Mesenchymal stem cell (in vitro differentiated cells and primary cell): ENCODE data around the gene OR10G8.

Source experiments
- DNase-seq: peaks from one replicate; pipeline ENCODE4 v3.0.0-alpha.2; 2013
- H2AFZ ChIP-seq: one replicate; pipeline ENCODE4 v1.6.1; 2013; ENCODE audit warnings: low read depth, mild to moderate bottlenecking, control low read depth, inconsistent platforms, low read length, moderate library complexity
- H2AK5ac ChIP-seq: 2 replicates; pipeline ENCODE4 v1.6.1; 2013; ENCODE audit warnings: low read length, moderate library complexity, mild to moderate bottlenecking, inconsistent platforms; ENCODE audit not compliant: severe bottlenecking
- H2BK120ac ChIP-seq: one replicate; pipeline ENCODE4 v1.6.1; 2013; ENCODE audit warnings: low read depth, mild to moderate bottlenecking, inconsistent platforms, low read length, moderate library complexity
- H2BK12ac ChIP-seq, 2 experiments: one replicate each; pipeline ENCODE4 v1.6.1; 2013; ENCODE audit warnings: inconsistent platforms in 2 of 2, low read length in 2 of 2, mild to moderate bottlenecking in 2 of 2, moderate library complexity in 2 of 2, control low read depth in 1 of 2
- H2BK15ac ChIP-seq: one replicate; pipeline ENCODE4 v1.6.1; 2013; ENCODE audit warnings: mild to moderate bottlenecking, low read depth, inconsistent platforms; ENCODE audit not compliant: poor library complexity, severe bottlenecking
- H2BK5ac ChIP-seq: 2 replicates; pipeline ENCODE4 v1.6.1; 2013; ENCODE audit warnings: low read depth, mild to moderate bottlenecking, low read length, control low read depth, inconsistent platforms; ENCODE audit not compliant: poor library complexity, severe bottlenecking
- H3K14ac ChIP-seq, 2 experiments: one replicate each; pipeline ENCODE4 v1.6.1; 2013; ENCODE audit warnings: inconsistent platforms in 2 of 2, low read length in 2 of 2, control low read depth in 1 of 2, mild to moderate bottlenecking in 1 of 2, moderate library complexity in 1 of 2
- H3K18ac ChIP-seq, 2 experiments: one replicate each; pipeline ENCODE4 v1.6.1; 2013; ENCODE audit warnings: inconsistent platforms in 2 of 2, low read length in 2 of 2, control low read depth in 1 of 2, low read depth in 1 of 2, mild to moderate bottlenecking in 1 of 2
- H3K23ac ChIP-seq, 2 experiments: one replicate each; pipeline ENCODE4 v1.6.1; 2013; ENCODE audit warnings: inconsistent platforms in 2 of 2, low read length in 2 of 2, mild to moderate bottlenecking in 2 of 2, moderate library complexity in 2 of 2, control low read depth in 1 of 2
- H3K27ac ChIP-seq: 2 replicates; pipeline ENCODE4 v1.5.1; 2013; ENCODE audit warnings: mild to moderate bottlenecking, moderate library complexity, low read length, control low read depth, inconsistent platforms; ENCODE audit not compliant: poor library complexity, severe bottlenecking
- H3K27me3 ChIP-seq, 2 experiments: 2 replicates each; pipeline versions ENCODE4 v1.6.1 to v1.7.0; 2013; ENCODE audit warnings: low read length in 2 of 2, mild to moderate bottlenecking in 2 of 2, moderate library complexity in 2 of 2, control low read depth in 1 of 2, inconsistent platforms in 1 of 2; ENCODE audit not compliant: control insufficient read depth in 1 of 2, insufficient read depth in 1 of 2
- H3K36me3 ChIP-seq, 2 experiments: 2 replicates each; pipeline versions ENCODE4 v1.6.1 to v1.7.0; 2013; ENCODE audit warnings: low read length in 2 of 2, control low read depth in 1 of 2, inconsistent platforms in 1 of 2, low read depth in 1 of 2, mild to moderate bottlenecking in 1 of 2; ENCODE audit not compliant: insufficient read depth in 2 of 2, control insufficient read depth in 1 of 2
- H3K4ac ChIP-seq, 2 experiments: one replicate each; pipeline ENCODE4 v1.6.1; 2013; ENCODE audit warnings: inconsistent platforms in 2 of 2, low read length in 2 of 2, mild to moderate bottlenecking in 2 of 2, moderate library complexity in 2 of 2, control low read depth in 1 of 2, low read depth in 1 of 2
- H3K4me1 ChIP-seq: 2 replicates; pipeline ENCODE4 v1.6.1; 2013; ENCODE audit warnings: low read depth, low read length, control low read depth; ENCODE audit not compliant: control insufficient read depth, insufficient read depth
- H3K4me2 ChIP-seq: 2 replicates; pipeline ENCODE4 v1.6.1; 2013; ENCODE audit warnings: low read length, mild to moderate bottlenecking, inconsistent platforms; ENCODE audit not compliant: poor library complexity, severe bottlenecking
- H3K4me3 ChIP-seq, 2 experiments: 2 replicates each; pipeline versions ENCODE4 v1.5.1 to v1.7.0; 2013; ENCODE audit warnings: low read length in 2 of 2, mild to moderate bottlenecking in 2 of 2, control low read depth in 1 of 2, low read depth in 1 of 2; ENCODE audit not compliant: insufficient read depth in 1 of 2
- H3K79me1 ChIP-seq: replicated peaks from 2 replicates; pipeline ENCODE4 v1.6.1; 2013; ENCODE audit warnings: mild to moderate bottlenecking, control low read depth, low read length, inconsistent platforms; ENCODE audit not compliant: poor library complexity, severe bottlenecking
- H3K9ac ChIP-seq: 2 replicates; pipeline ENCODE4 v1.7.0; 2013; ENCODE audit warnings: mild to moderate bottlenecking, low read length, moderate library complexity
- H3K9me3 ChIP-seq: 2 replicates; pipeline ENCODE4 v1.7.0; 2013; ENCODE audit warnings: mild to moderate bottlenecking, low read length; ENCODE audit not compliant: control insufficient read depth
- H4K8ac ChIP-seq: one replicate; pipeline ENCODE4 v1.6.1; 2013; ENCODE audit warnings: inconsistent platforms, mild to moderate bottlenecking, low read length, moderate library complexity
- H4K91ac ChIP-seq: one replicate; pipeline ENCODE4 v1.6.1; 2013; ENCODE audit warnings: mild to moderate bottlenecking, low read length, inconsistent platforms
- WGBS: methylation state at CpG from one replicate; pipeline ENCODE4 v1.1.7; 2013; ENCODE audit warnings: mixed read lengths; 5-methylcytosine and 5-hydroxymethylcytosine counted together

OR10G8 gene

DNA sequence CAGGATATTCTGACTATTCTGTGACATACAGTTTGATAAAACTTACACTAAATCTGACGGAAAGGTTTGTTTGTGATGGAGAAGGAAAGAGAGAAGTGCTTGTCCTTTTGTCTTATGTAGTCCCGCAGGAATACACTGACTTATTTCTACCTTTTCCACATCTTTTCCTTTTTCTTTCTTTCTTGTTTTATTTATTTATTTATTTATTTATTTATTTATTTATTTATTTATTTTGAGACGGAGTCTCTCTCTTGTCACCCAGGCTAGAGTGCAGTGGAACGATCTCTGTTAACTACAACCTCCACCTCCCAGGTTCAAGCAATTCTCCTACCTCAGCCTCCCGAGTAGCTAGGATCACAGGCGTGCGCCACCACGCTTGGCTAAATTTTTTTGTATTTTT is 45.5 kb downstream of the OR10G8 start:
- Histone ChIP-seq H3K36me3 (no peaks in the 10 kb centered on the region), H4K8ac (no peak overlapping the region), H3K4me3 (no peak overlapping the region), H2BK120ac (no peak overlapping the region), H3K4ac (no peak overlapping the region), H3K27ac (no peak overlapping the region), H2BK15ac (no peak overlapping the region), H3K9me3 (no peaks in the 10 kb centered on the region), H4K91ac (no peak overlapping the region), H3K4me1 (peaks cover 3% of the 10 kb centered on the region), H3K4me2 (no peak overlapping the region), H3K18ac (no peak overlapping the region), H2AK5ac (no peak overlapping the region), H3K14ac (no peak overlapping the region), H3K9ac (no peak overlapping the region), H3K23ac (no peak overlapping the region), H2AFZ (no peak overlapping the region), H3K27me3 (peaks cover 7 to 56% of the 10 kb centered on the region in 2 experiments), H2BK12ac (no peak overlapping the region), H3K79me1 (no peaks in the 10 kb centered on the region), H2BK5ac (no peak overlapping the region)
- 85% methylated on average over 6 of the region's 8 CpGs for WGBS
- no peak for DNase-seq

GRCh38 chr11:124074554-124074953 is 48.0 kb downstream of the OR10G8 start:
- H3K27ac ChIP-seq: no peak overlapping the region
- H3K18ac ChIP-seq: peak overlapping the region in 1 of 2 experiments; percentile 51
- WGBS: 97% methylated on average over 5 of the region's 5 CpGs
- H2BK15ac ChIP-seq: no peak overlapping the region
- H3K14ac ChIP-seq: no peak overlapping the region
- peak overlapping the region; percentile 19 for H4K8ac ChIP-seq
- H3K23ac ChIP-seq: no peak overlapping the region
- no peak overlapping the region for H2AFZ ChIP-seq
- peaks cover 3% of the 10 kb centered on the region for H3K4me1 ChIP-seq
- peaks cover 3 to 36% of the 10 kb centered on the region in 2 experiments for H3K27me3 ChIP-seq
- no peak overlapping the region for H3K4me3 ChIP-seq
- H3K4me2 ChIP-seq: no peak overlapping the region
- H2AK5ac ChIP-seq: no peak overlapping the region
- H3K9me3 ChIP-seq: no peaks in the 10 kb centered on the region
- no peaks in the 10 kb centered on the region for H3K79me1 ChIP-seq
- DNase-seq: no peak
- peak overlapping the region in 1 of 2 experiments; percentile 35 for H3K4ac ChIP-seq
- no peak overlapping the region for H2BK120ac ChIP-seq
- H2BK5ac ChIP-seq: no peak overlapping the region
- H3K36me3 ChIP-seq: no peaks in the 10 kb centered on the region
- H4K91ac ChIP-seq: peak overlapping the region; percentile 90
- H2BK12ac ChIP-seq: no peak overlapping the region
- no peak overlapping the region for H3K9ac ChIP-seq

DNA sequence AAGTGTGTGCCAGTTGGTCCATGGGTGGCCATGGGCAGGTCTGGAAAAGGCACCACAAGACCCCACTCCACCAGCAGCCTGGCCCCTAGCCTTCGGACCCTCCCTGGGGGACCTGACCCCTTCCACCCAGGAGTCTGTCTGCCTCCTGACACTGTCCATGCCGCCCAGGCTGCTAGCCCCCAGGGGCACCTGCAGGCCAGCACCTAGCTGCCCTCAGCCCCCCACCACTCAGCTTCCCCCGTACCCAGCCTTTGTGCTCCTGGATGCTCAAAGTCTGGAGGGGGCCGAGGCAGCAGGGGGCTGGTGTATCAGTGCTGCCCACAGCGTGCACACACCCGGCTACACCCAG is 48.9 kb downstream of the OR10G8 start:
- H2BK120ac ChIP-seq: no peak overlapping the region
- no peak for DNase-seq
- H2AK5ac ChIP-seq: no peak overlapping the region
- H3K27ac ChIP-seq: no peak overlapping the region
- no peak overlapping the region for H2BK5ac ChIP-seq
- peak overlapping the region; percentile 58 for H4K91ac ChIP-seq
- H3K18ac ChIP-seq: peak overlapping the region; percentile 9 to 63
- 94% methylated on average over 6 of the region's 6 CpGs for WGBS
- peaks cover 3% of the 10 kb centered on the region for H3K4me1 ChIP-seq
- peak overlapping the region; percentile 63 for H3K9ac ChIP-seq
- H2AFZ ChIP-seq: no peak overlapping the region
- no peak overlapping the region for H2BK15ac ChIP-seq
- H3K4me2 ChIP-seq: no peak overlapping the region
- no peak overlapping the region for H3K4ac ChIP-seq
- H3K79me1 ChIP-seq: no peaks in the 10 kb centered on the region
- H3K4me3 ChIP-seq: peak overlapping the region in 1 of 2 experiments; percentile 79
- peak overlapping the region in 1 of 2 experiments; percentile 79 for H2BK12ac ChIP-seq
- no peak overlapping the region for H4K8ac ChIP-seq
- no peaks in the 10 kb centered on the region for H3K9me3 ChIP-seq
- peaks cover 0 to 33% of the 10 kb centered on the region in 2 experiments for H3K27me3 ChIP-seq
- H3K23ac ChIP-seq: no peak overlapping the region
- H3K36me3 ChIP-seq: no peaks in the 10 kb centered on the region
- no peak overlapping the region for H3K14ac ChIP-seq

DNA sequence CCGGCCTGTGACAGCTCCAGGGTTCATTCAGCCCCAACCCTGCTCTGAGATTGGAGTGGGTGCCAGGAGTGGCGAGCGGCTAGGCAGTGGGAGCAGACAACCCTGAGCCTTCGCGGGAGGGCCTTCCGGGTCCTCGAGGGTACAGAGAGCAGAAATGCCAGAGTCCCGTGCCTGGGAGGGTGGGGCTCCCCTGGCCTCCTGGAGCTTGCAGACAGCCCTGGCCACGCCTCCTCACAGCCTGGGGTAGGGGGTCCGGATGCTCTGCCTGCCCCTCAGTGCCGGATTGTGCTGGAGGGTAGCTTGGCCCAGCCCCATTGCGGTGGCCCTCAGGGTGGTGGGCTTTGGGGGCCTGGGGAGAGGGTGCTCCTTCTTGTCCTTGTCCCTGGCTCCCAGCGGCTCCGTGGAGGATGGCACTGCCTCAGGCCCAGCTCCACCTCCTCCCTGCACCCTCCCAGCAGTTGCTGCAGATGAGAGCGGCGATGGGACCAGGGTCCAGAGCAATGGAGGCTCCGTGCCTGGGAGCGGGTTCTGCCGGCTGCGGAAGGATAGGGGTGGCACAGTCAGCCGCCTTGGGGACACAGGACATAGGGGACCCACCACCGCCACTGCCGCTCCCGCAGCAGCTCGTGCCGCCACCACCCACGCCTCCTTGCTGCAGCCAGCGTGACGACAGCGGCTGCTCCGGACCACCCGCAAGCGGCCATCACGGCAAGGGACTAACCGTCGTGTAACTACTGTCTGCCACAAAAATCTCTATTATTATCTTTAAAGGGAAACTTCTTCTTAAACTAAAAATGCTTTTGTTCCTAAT is 49.4 kb downstream of the OR10G8 start:
- H3K9ac ChIP-seq: peak overlapping the region; percentile 63
- peak overlapping the region in 1 of 2 experiments; percentile 13 for H3K4ac ChIP-seq
- H2AK5ac ChIP-seq: no peak overlapping the region
- H4K91ac ChIP-seq: peak overlapping the region; percentile 70
- no peaks in the 10 kb centered on the region for H3K9me3 ChIP-seq
- peak overlapping the region in 1 of 2 experiments; percentile 79 for H3K4me3 ChIP-seq
- H2BK12ac ChIP-seq: peak overlapping the region in 1 of 2 experiments; percentile 83
- no peaks in the 10 kb centered on the region for H3K79me1 ChIP-seq
- no peak overlapping the region for H2AFZ ChIP-seq
- H3K14ac ChIP-seq: peak overlapping the region in 1 of 2 experiments; percentile 30
- peak overlapping the region; percentile 69 for H4K8ac ChIP-seq
- peaks cover 0 to 28% of the 10 kb centered on the region in 2 experiments for H3K27me3 ChIP-seq
- no peak for DNase-seq
- H2BK15ac ChIP-seq: no peak overlapping the region
- H3K4me1 ChIP-seq: peaks cover 3% of the 10 kb centered on the region
- H2BK120ac ChIP-seq: peak overlapping the region; percentile 27
- WGBS: 95% methylated on average over 29 of the region's 36 CpGs
- H2BK5ac ChIP-seq: no peak overlapping the region
- H3K4me2 ChIP-seq: no peak overlapping the region
- H3K18ac ChIP-seq: peak overlapping the region in 1 of 2 experiments; percentile 18
- H3K27ac ChIP-seq: no peak overlapping the region
- no peaks in the 10 kb centered on the region for H3K36me3 ChIP-seq
- no peak overlapping the region for H3K23ac ChIP-seq
